ENCODE results near the gene COL6A6. TPM values are rescaled to one million over a fixed set of nuclear protein-coding genes. Genes with fewer than 3 reads are reported as not detected.

COL6A6 gene
- total and polyA plus RNA-seq, 3 experiments from 2014 or later = not detected

- H3K27me3 Mint-ChIP-seq = peaks cover 0 to 1% of the 10 kb centered on the region in 2 donors
- no peak for DNase-seq
- Histone ChIP-seq H3K36me3 (ENCODE audit: insufficient read depth, low read length) (no peaks in the 10 kb centered on the region), H3K4me1 (ENCODE audit: insufficient read depth, low read length) (no peaks in the 10 kb centered on the region), H3K4me3 (ENCODE audit: low read length) (no peak overlapping the region), H3K9me3 (ENCODE audit: low read length) (no peaks in the 10 kb centered on the region), H3K27me3 (ENCODE audit: insufficient read depth, low read length, poor library complexity, severe bottlenecking) (no peaks in the 10 kb centered on the region), H3K27ac (ENCODE audit: low read depth, low read length) (no peak overlapping the region)
- H3K9me3 Mint-ChIP-seq = no peaks in the 10 kb centered on the region
- no peak overlapping the region for H3K27ac Mint-ChIP-seq
- no peak overlapping the region for H3K4me3 Mint-ChIP-seq
- no peaks in the 10 kb centered on the region for H3K4me1 Mint-ChIP-seq
- CTCF ChIA-PET = no interaction called here
- POLR2A ChIA-PET = no interaction called here
- H3K36me3 Mint-ChIP-seq = no peaks in the 10 kb centered on the region
Observed at GRCh38 chr3:130490241-130490640, 26.7 kb upstream of the COL6A6 start.

- no peaks in the 10 kb centered on the region for H3K4me1 Mint-ChIP-seq
- H3K27ac Mint-ChIP-seq = no peak overlapping the region
- H3K36me3 ChIP-seq (ENCODE audit: insufficient read depth, low read length) = no peaks in the 10 kb centered on the region
- H3K9me3 Mint-ChIP-seq = no peaks in the 10 kb centered on the region
- DNase-seq = no peak
- H3K4me3 Mint-ChIP-seq = no peak overlapping the region
- no peaks in the 10 kb centered on the region for H3K27me3 ChIP-seq (ENCODE audit: insufficient read depth, low read length, poor library complexity, severe bottlenecking)
- CTCF ChIA-PET = interaction anchor here (0.6 kb wide), 1 partner anchor 266 kb away, joined by 4 read pairs; no protein-coding TSS in a partner anchor
- POLR2A ChIA-PET = no interaction called here
- no peak overlapping the region for H3K4me3 ChIP-seq (ENCODE audit: low read length)
- no peaks in the 10 kb centered on the region for H3K9me3 ChIP-seq (ENCODE audit: low read length)
- H3K27me3 Mint-ChIP-seq = peaks cover 0 to 3% of the 10 kb centered on the region in 2 donors
- H3K4me1 ChIP-seq (ENCODE audit: insufficient read depth, low read length) = no peaks in the 10 kb centered on the region
- no peak overlapping the region for H3K27ac ChIP-seq (ENCODE audit: low read depth, low read length)
- H3K36me3 Mint-ChIP-seq = no peaks in the 10 kb centered on the region
Observed at GRCh38 chr3:130491431-130491830, 25.5 kb upstream of the COL6A6 start.

GRCh38 chr3:130504701-130505100 lies 12.3 kb upstream of the COL6A6 start:
- H3K36me3 Mint-ChIP-seq = no peaks in the 10 kb centered on the region
- Histone ChIP-seq H3K4me1 (ENCODE audit: insufficient read depth, low read length) (no peaks in the 10 kb centered on the region), H3K36me3 (ENCODE audit: insufficient read depth, low read length) (no peaks in the 10 kb centered on the region), H3K27me3 (ENCODE audit: insufficient read depth, low read length, poor library complexity, severe bottlenecking) (no peaks in the 10 kb centered on the region), H3K9me3 (ENCODE audit: low read length) (no peaks in the 10 kb centered on the region), H3K4me3 (ENCODE audit: low read length) (no peak overlapping the region), H3K27ac (ENCODE audit: low read depth, low read length) (no peak overlapping the region)
- no peaks in the 10 kb centered on the region for H3K4me1 Mint-ChIP-seq
- no peak for DNase-seq
- no peak overlapping the region for H3K27ac Mint-ChIP-seq
- peaks cover 6 to 34% of the 10 kb centered on the region in 2 donors for H3K27me3 Mint-ChIP-seq
- H3K4me3 Mint-ChIP-seq = no peak overlapping the region
- POLR2A ChIA-PET = no interaction called here
- CTCF ChIA-PET = no interaction called here
- H3K9me3 Mint-ChIP-seq = no peaks in the 10 kb centered on the region

- no peak overlapping the region for H3K4me3 ChIP-seq (ENCODE audit: low read length)
- H3K9me3 ChIP-seq (ENCODE audit: low read length) = no peaks in the 10 kb centered on the region
- H3K4me3 Mint-ChIP-seq = no peak overlapping the region
- CTCF ChIA-PET = no interaction called here
- H3K27ac Mint-ChIP-seq = no peak overlapping the region
- POLR2A ChIA-PET = no interaction called here
- H3K27me3 ChIP-seq (ENCODE audit: insufficient read depth, low read length, poor library complexity, severe bottlenecking) = no peaks in the 10 kb centered on the region
- H3K27ac ChIP-seq (ENCODE audit: low read depth, low read length) = no peak overlapping the region
- no peaks in the 10 kb centered on the region for H3K4me1 ChIP-seq (ENCODE audit: insufficient read depth, low read length)
- peaks cover 8 to 36% of the 10 kb centered on the region in 2 donors for H3K27me3 Mint-ChIP-seq
- no peaks in the 10 kb centered on the region for H3K4me1 Mint-ChIP-seq
- H3K36me3 Mint-ChIP-seq = no peaks in the 10 kb centered on the region
- no peaks in the 10 kb centered on the region for H3K36me3 ChIP-seq (ENCODE audit: insufficient read depth, low read length)
- no peaks in the 10 kb centered on the region for H3K9me3 Mint-ChIP-seq
- DNase-seq = no peak
Observed at GRCh38 chr3:130506031-130506430, 10.9 kb upstream of the COL6A6 start.

GRCh38 chr3:130507746-130508145 lies 9.2 kb upstream of the COL6A6 start:
- H3K4me3 Mint-ChIP-seq = no peak overlapping the region
- no peak overlapping the region for H3K27ac Mint-ChIP-seq
- Histone ChIP-seq H3K4me3 (ENCODE audit: low read length) (no peak overlapping the region), H3K27me3 (ENCODE audit: insufficient read depth, low read length, poor library complexity, severe bottlenecking) (no peaks in the 10 kb centered on the region), H3K4me1 (ENCODE audit: insufficient read depth, low read length) (no peaks in the 10 kb centered on the region), H3K9me3 (ENCODE audit: low read length) (no peaks in the 10 kb centered on the region), H3K27ac (ENCODE audit: low read depth, low read length) (no peak overlapping the region), H3K36me3 (ENCODE audit: insufficient read depth, low read length) (no peaks in the 10 kb centered on the region)
- H3K36me3 Mint-ChIP-seq = no peaks in the 10 kb centered on the region
- peaks cover 12 to 51% of the 10 kb centered on the region in 2 donors for H3K27me3 Mint-ChIP-seq
- no peaks in the 10 kb centered on the region for H3K9me3 Mint-ChIP-seq
- no peak for DNase-seq
- H3K4me1 Mint-ChIP-seq = no peaks in the 10 kb centered on the region
- POLR2A ChIA-PET = no interaction called here
- CTCF ChIA-PET = no interaction called here

GRCh38 chr3:130509008-130509407 lies 8.0 kb upstream of the COL6A6 start:
- H3K27me3 Mint-ChIP-seq = peaks cover 13 to 47% of the 10 kb centered on the region in 2 donors
- Histone ChIP-seq H3K36me3 (ENCODE audit: insufficient read depth, low read length) (no peaks in the 10 kb centered on the region), H3K4me1 (ENCODE audit: insufficient read depth, low read length) (no peaks in the 10 kb centered on the region), H3K9me3 (ENCODE audit: low read length) (no peaks in the 10 kb centered on the region), H3K27ac (ENCODE audit: low read depth, low read length) (no peak overlapping the region), H3K27me3 (ENCODE audit: insufficient read depth, low read length, poor library complexity, severe bottlenecking) (no peaks in the 10 kb centered on the region), H3K4me3 (ENCODE audit: low read length) (no peak overlapping the region)
- H3K27ac Mint-ChIP-seq = no peak overlapping the region
- H3K36me3 Mint-ChIP-seq = no peaks in the 10 kb centered on the region
- no peak overlapping the region for H3K4me3 Mint-ChIP-seq
- no peaks in the 10 kb centered on the region for H3K9me3 Mint-ChIP-seq
- CTCF ChIA-PET = no interaction called here
- POLR2A ChIA-PET = no interaction called here
- no peak for DNase-seq
- no peaks in the 10 kb centered on the region for H3K4me1 Mint-ChIP-seq

- POLR2A ChIA-PET = no interaction called here
Observed at GRCh38 chr3:130514681-130515080, 2.3 kb upstream of the COL6A6 start.

GRCh38 chr3:130515755-130516154 lies 1.2 kb upstream of the COL6A6 start:
- DNase-seq = no peak

More at GRCh38 chr3:130514681-130515080, 2.3 kb upstream of the COL6A6 start:
- Histone ChIP-seq H3K27me3 (ENCODE audit: insufficient read depth, low read length, poor library complexity, severe bottlenecking) (peaks cover 4% of the 10 kb centered on the region), H3K4me3 (ENCODE audit: low read length) (no peak overlapping the region), H3K9me3 (ENCODE audit: low read length) (no peaks in the 10 kb centered on the region), H3K4me1 (ENCODE audit: insufficient read depth, low read length) (no peaks in the 10 kb centered on the region), H3K27ac (ENCODE audit: low read depth, low read length) (no peak overlapping the region), H3K36me3 (ENCODE audit: insufficient read depth, low read length) (no peaks in the 10 kb centered on the region)
- H3K27ac Mint-ChIP-seq = no peak overlapping the region
- H3K36me3 Mint-ChIP-seq = no peaks in the 10 kb centered on the region
- H3K9me3 Mint-ChIP-seq = peaks cover 0 to 2% (median 0%) of the 10 kb centered on the region in 5 donors
- no peaks in the 10 kb centered on the region for H3K4me1 Mint-ChIP-seq
- DNase-seq = no peak
- CTCF ChIA-PET = no interaction called here
- no peak overlapping the region for H3K4me3 Mint-ChIP-seq
- peaks cover 32 to 56% of the 10 kb centered on the region in 2 donors for H3K27me3 Mint-ChIP-seq

GRCh38 chr3:130517602-130518001 lies 625 bp downstream of the COL6A6 start:
- no peak overlapping the region for H3K4me3 Mint-ChIP-seq
- Histone ChIP-seq H3K9me3 (ENCODE audit: low read length) (no peaks in the 10 kb centered on the region), H3K27me3 (ENCODE audit: insufficient read depth, low read length, poor library complexity, severe bottlenecking) (peaks cover 4% of the 10 kb centered on the region), H3K27ac (ENCODE audit: low read depth, low read length) (no peak overlapping the region), H3K4me3 (ENCODE audit: low read length) (no peak overlapping the region), H3K36me3 (ENCODE audit: insufficient read depth, low read length) (no peaks in the 10 kb centered on the region), H3K4me1 (ENCODE audit: insufficient read depth, low read length) (no peaks in the 10 kb centered on the region)
- ChIA-PET POLR2A (no interaction called here), CTCF (no interaction called here)
- H3K9me3 Mint-ChIP-seq = peaks cover 0 to 2% (median 0%) of the 10 kb centered on the region in 5 donors
- H3K36me3 Mint-ChIP-seq = no peaks in the 10 kb centered on the region
- H3K27ac Mint-ChIP-seq = no peak overlapping the region
- H3K4me1 Mint-ChIP-seq = no peaks in the 10 kb centered on the region
- no peak for DNase-seq
- H3K27me3 Mint-ChIP-seq = peaks cover 25 to 52% of the 10 kb centered on the region in 2 donors

More at GRCh38 chr3:130515755-130516154, 1.2 kb upstream of the COL6A6 start:
- H3K27ac Mint-ChIP-seq = no peak overlapping the region
- H3K4me1 Mint-ChIP-seq = no peaks in the 10 kb centered on the region
- Histone ChIP-seq H3K9me3 (ENCODE audit: low read length) (no peaks in the 10 kb centered on the region), H3K4me3 (ENCODE audit: low read length) (no peak overlapping the region), H3K27me3 (ENCODE audit: insufficient read depth, low read length, poor library complexity, severe bottlenecking) (peaks cover 4% of the 10 kb centered on the region), H3K36me3 (ENCODE audit: insufficient read depth, low read length) (no peaks in the 10 kb centered on the region), H3K27ac (ENCODE audit: low read depth, low read length) (no peak overlapping the region), H3K4me1 (ENCODE audit: insufficient read depth, low read length) (no peaks in the 10 kb centered on the region)
- POLR2A ChIA-PET = no interaction called here
- H3K4me3 Mint-ChIP-seq = no peak overlapping the region
- CTCF ChIA-PET = no interaction called here
- H3K27me3 Mint-ChIP-seq = peaks cover 30 to 59% of the 10 kb centered on the region in 2 donors
- peaks cover 0 to 2% (median 0%) of the 10 kb centered on the region in 5 donors for H3K9me3 Mint-ChIP-seq
- no peaks in the 10 kb centered on the region for H3K36me3 Mint-ChIP-seq
